ENCODE data around the gene CCBE1.

Gene CCBE1

GRCh38 chr18:59686260-59686659, 11.0 kb downstream of the CCBE1 start:
- no peak for TF ChIP-seq POLR2AphosphoS5 (IDR thresholded peaks at IDR 0.05; ENCODE audit: low read depth, low read length)
- no peak for TF ChIP-seq REST (IDR thresholded peaks at IDR 0.05; ENCODE audit: insufficient read depth in 1 of 2, low read depth in 2 of 2, low read length in 2 of 2)
- TF ChIP-seq TAF1 (IDR thresholded peaks at IDR 0.05; ENCODE audit: borderline replicate concordance, insufficient read depth, low read length) = no peak
- TF ChIP-seq FOXP2 (optimal IDR thresholded peaks at IDR 0.05; ENCODE audit: borderline replicate concordance, extremely low read depth, extremely low read length, insufficient read depth) = no peak
- TF ChIP-seq SIN3A (IDR thresholded peaks at IDR 0.05; ENCODE audit: borderline replicate concordance, insufficient read depth, low read length) = no peak

- TF ChIP-seq REST (IDR thresholded peaks at IDR 0.05; ENCODE audit: insufficient read depth in 1 of 2, low read depth in 2 of 2, low read length in 2 of 2) = no peak
- TF ChIP-seq POLR2AphosphoS5 (IDR thresholded peaks at IDR 0.05; ENCODE audit: low read depth, low read length) = no peak
- TF ChIP-seq SIN3A (IDR thresholded peaks at IDR 0.05; ENCODE audit: borderline replicate concordance, insufficient read depth, low read length) = no peak
- TF ChIP-seq FOXP2 (optimal IDR thresholded peaks at IDR 0.05; ENCODE audit: borderline replicate concordance, extremely low read depth, extremely low read length, insufficient read depth) = no peak
- TF ChIP-seq TAF1 (IDR thresholded peaks at IDR 0.05; ENCODE audit: borderline replicate concordance, insufficient read depth, low read length) = no peak
These were observed 11.7 kb downstream of the CCBE1 start for GRCh38 chr18:59685501-59685900.

DNA sequence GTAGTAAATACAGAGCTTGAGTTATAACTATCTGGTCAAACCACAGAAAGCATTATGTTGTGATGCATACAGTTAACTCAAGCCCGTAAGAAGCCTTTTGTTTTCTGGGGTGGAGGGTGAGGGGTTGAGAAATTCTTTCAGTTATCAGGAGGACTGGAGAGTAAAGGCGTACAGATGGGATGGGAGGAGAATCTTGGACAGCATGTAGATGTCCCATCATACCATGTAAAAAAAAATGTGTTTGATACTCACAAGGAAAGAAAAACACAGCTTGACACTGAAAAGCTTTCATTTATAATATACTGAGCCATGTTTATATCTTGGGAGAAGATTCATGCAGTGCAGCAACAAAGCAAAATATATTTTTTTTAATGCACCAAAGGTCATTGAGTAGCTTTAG, 12.4 kb downstream of the CCBE1 start:
- TF ChIP-seq TAF1 (IDR thresholded peaks at IDR 0.05; ENCODE audit: borderline replicate concordance, insufficient read depth, low read length) (no peak), SIN3A (IDR thresholded peaks at IDR 0.05; ENCODE audit: borderline replicate concordance, insufficient read depth, low read length) (no peak), REST (IDR thresholded peaks at IDR 0.05; ENCODE audit: insufficient read depth in 1 of 2, low read depth in 2 of 2, low read length in 2 of 2) (no peak), POLR2AphosphoS5 (IDR thresholded peaks at IDR 0.05; ENCODE audit: low read depth, low read length) (no peak), FOXP2 (optimal IDR thresholded peaks at IDR 0.05; ENCODE audit: borderline replicate concordance, extremely low read depth, extremely low read length, insufficient read depth) (no peak)

DNA sequence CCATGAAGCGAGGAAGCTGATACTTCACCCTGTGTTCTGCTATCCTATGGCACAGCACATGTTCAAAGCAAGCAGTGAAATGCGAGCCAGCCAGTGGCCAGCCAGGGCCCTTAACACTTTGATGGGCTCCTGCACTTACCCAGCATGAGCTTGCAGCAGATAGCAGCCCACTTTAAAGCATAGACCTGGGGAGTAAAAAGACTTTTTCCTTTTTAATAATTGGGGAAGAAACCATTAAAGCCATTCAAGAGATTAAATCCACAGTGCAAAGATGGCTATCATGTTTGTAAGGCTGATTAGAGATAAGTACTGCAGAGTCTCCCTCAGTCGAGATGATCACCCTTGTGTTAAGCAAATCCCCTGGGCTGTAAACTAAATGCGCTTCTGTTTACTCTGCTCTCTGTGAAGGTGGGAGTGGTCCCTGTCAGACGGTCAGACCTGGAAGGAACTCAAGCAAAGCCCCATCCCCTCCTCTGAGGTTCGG, 15.7 kb downstream of the CCBE1 start:
- TF ChIP-seq TAF1 (IDR thresholded peaks at IDR 0.05; ENCODE audit: borderline replicate concordance, insufficient read depth, low read length) (no peak), FOXP2 (optimal IDR thresholded peaks at IDR 0.05; ENCODE audit: borderline replicate concordance, extremely low read depth, extremely low read length, insufficient read depth) (no peak), POLR2AphosphoS5 (IDR thresholded peaks at IDR 0.05; ENCODE audit: low read depth, low read length) (no peak), SIN3A (IDR thresholded peaks at IDR 0.05; ENCODE audit: borderline replicate concordance, insufficient read depth, low read length) (no peak), REST (IDR thresholded peaks at IDR 0.05; ENCODE audit: insufficient read depth in 1 of 2, low read depth in 2 of 2, low read length in 2 of 2) (no peak)

DNA sequence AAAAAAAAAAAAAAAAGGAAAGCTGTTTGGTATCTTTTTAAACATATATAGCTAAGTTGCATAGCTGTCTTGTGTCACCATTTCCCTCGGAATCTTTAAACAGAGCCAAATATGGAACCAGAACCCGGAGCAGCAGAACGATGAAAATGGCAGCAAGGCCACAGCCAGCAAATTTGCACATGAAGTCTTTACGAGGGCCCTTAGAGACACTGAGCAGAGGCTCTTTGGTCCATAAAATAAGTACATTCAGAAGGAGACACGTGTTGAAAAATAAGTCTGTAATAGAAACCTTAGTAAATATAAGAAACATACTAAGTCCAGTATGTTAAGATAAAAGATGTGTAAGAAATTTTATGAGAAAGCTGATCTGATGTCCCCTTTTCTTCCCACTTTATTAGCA, 16.2 kb downstream of the CCBE1 start:
- TF ChIP-seq SIN3A (IDR thresholded peaks at IDR 0.05; ENCODE audit: borderline replicate concordance, insufficient read depth, low read length) (no peak), FOXP2 (optimal IDR thresholded peaks at IDR 0.05; ENCODE audit: borderline replicate concordance, extremely low read depth, extremely low read length, insufficient read depth) (no peak), POLR2AphosphoS5 (IDR thresholded peaks at IDR 0.05; ENCODE audit: low read depth, low read length) (no peak), TAF1 (IDR thresholded peaks at IDR 0.05; ENCODE audit: borderline replicate concordance, insufficient read depth, low read length) (no peak), REST (IDR thresholded peaks at IDR 0.05; ENCODE audit: insufficient read depth in 1 of 2, low read depth in 2 of 2, low read length in 2 of 2) (no peak)

Measured in PFSK-1 (cell line).